Measurements from ENCODE around the gene IL4R. TPM values are rescaled to one million over a fixed set of nuclear protein-coding genes. Genes with fewer than 3 reads are reported as not detected.
A peak's percentile ranks its signal among the peaks of the same experiment; 100 is the strongest.

IL4R gene
- total RNA-seq, 4 donors from 2014 or later = 22.3 to 35.0 (median 25.1) TPM

DNA sequence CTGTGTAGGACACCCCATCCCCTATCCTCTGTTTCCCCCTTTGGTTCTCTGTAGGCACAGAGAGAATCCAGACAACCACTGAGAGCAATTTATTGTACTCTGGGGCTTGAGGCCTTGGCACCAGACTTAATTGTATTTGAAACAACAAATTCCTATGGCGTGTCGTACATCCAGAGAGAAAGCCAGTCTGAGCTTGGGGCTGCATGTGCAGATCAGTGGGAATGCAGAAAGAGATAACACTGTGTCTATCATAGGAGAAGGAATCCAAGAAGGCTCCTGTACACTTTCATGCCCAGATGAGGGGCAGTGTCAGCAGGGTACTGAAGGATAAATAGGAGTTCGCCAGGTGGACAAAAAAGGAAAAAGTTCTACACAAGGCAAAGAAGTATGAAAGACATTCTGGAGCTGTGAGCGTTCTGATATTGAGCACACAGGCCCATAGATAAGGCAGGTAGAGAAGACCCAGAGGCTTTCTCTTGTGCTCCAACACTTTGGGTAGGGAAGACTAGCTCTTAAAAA, 22.0 kb upstream of the IL4R start:
- no peak overlapping the region for H3K4me3 ChIP-seq (ENCODE audit: low read depth, poor library complexity, severe bottlenecking)
- peak in 1 of 2 donors; percentile 25 for DNase-seq (ENCODE audit: low spot score in 2 of 2)
- 85 to 88% methylated on average over 4 of the region's 4 CpGs for WGBS, 2 donors
- TF ChIP-seq, protein P1, sequence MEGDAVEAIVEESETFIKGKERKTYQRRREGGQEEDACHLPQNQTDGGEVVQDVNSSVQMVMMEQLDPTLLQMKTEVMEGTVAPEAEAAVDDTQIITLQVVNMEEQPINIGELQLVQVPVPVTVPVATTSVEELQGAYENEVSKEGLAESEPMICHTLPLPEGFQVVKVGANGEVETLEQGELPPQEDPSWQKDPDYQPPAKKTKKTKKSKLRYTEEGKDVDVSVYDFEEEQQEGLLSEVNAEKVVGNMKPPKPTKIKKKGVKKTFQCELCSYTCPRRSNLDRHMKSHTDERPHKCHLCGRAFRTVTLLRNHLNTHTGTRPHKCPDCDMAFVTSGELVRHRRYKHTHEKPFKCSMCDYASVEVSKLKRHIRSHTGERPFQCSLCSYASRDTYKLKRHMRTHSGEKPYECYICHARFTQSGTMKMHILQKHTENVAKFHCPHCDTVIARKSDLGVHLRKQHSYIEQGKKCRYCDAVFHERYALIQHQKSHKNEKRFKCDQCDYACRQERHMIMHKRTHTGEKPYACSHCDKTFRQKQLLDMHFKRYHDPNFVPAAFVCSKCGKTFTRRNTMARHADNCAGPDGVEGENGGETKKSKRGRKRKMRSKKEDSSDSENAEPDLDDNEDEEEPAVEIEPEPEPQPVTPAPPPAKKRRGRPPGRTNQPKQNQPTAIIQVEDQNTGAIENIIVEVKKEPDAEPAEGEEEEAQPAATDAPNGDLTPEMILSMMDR (IDR thresholded peaks at IDR 0.05) = no peak
- TF ChIP-seq POLR2A (IDR thresholded peaks at IDR 0.05) = no peak
- intact Hi-C loops (cut with DNase I; ENCODE audit: low total_unique reads) = no loop called here

DNA sequence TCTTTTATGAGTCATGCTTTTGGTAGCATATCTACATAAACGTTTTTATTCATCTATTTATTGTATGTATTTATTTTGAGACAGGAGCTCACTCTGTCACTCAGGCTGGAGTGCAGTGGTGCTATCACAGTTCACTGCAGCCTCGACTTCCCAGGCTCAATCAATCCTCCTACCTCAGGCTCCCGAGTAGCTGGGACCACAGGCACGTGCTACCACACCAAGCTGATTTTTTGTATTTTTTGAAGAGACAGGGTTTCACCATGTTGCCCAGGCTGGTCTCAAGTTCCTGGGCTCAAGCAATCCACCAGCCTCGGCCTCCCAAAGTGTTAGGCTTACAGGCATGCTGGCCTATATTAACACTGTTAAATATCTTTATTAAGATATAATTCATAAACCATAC, 20.4 kb upstream of the IL4R start:
- 63 to 71% methylated on average over 5 of the region's 5 CpGs for WGBS, 2 donors
- H3K4me3 ChIP-seq (ENCODE audit: low read depth, poor library complexity, severe bottlenecking) = no peak overlapping the region
- intact Hi-C loops (cut with DNase I; ENCODE audit: low total_unique reads) = no loop called here
- TF ChIP-seq, protein P1 (IDR thresholded peaks at IDR 0.05) = no peak
- TF ChIP-seq POLR2A (IDR thresholded peaks at IDR 0.05) = no peak
- peak in 1 of 2 donors; percentile 58 for DNase-seq (ENCODE audit: low spot score in 2 of 2)

DNA sequence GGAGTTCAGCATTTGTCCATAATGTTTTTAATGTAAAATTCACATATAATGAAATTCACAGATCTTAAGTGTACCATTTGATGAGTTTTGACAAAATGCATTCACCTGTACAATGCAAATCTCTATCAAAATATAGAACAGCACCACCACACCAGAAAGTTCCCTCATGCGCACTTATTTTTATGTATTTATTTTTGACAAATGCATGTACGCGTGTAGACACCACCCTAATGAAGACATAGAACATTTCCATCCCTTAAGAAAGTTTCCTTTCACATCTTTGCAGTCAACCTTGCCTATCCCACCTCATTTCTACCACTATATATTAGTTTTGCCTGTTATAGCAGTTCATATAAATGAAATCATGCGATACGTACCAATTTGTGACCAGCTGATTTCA, 15.6 kb upstream of the IL4R start:
- intact Hi-C loops (cut with DNase I; ENCODE audit: low total_unique reads) = no loop called here
- no peak overlapping the region for H3K4me3 ChIP-seq (ENCODE audit: low read depth, poor library complexity, severe bottlenecking)
- TF ChIP-seq, protein P1 (IDR thresholded peaks at IDR 0.05) = no peak
- TF ChIP-seq POLR2A (IDR thresholded peaks at IDR 0.05) = no peak
- no peak for DNase-seq (ENCODE audit: low spot score in 2 of 2)
- WGBS, 2 donors = 97 to 98% methylated on average over 5 of the region's 5 CpGs

DNA sequence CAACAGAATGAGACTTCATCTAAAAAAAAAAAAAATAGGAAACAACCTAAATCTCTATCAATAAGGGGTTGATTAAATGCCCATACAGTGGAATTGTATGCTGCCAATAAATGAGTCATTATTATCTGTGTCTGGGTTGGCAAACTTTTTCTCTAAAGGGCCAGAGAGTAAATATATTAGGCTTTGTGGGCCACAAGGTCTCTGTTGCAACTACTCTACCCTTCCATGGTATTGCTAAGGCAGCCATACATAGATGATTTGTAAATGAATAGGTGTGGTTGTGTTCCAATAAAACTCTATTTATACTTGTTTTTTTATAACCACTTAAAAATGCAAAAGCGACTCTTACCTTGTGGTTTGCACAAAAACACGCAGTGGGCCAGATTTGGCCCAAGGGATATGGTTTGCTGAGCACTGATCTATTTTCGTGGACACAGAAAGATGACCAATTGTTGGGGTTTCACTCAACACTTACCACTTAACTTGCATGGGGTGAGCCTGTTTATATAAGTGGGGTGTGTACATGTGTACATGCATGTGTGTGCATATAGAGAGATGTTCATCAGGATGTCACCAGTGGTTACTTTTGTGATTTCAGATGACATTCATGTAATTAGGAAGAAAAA, 12.4 kb upstream of the IL4R start:
- intact Hi-C loops (cut with DNase I; ENCODE audit: low total_unique reads) = no loop called here
- DNase-seq (ENCODE audit: low spot score in 2 of 2) = peak in 1 of 2 donors; percentile 32
- no peak overlapping the region for H3K4me3 ChIP-seq (ENCODE audit: low read depth, poor library complexity, severe bottlenecking)
- TF ChIP-seq, protein P1 (IDR thresholded peaks at IDR 0.05) = no peak
- no peak for TF ChIP-seq POLR2A (IDR thresholded peaks at IDR 0.05)
- WGBS, 2 donors = 88 to 90% methylated on average over 3 of the region's 3 CpGs

DNA sequence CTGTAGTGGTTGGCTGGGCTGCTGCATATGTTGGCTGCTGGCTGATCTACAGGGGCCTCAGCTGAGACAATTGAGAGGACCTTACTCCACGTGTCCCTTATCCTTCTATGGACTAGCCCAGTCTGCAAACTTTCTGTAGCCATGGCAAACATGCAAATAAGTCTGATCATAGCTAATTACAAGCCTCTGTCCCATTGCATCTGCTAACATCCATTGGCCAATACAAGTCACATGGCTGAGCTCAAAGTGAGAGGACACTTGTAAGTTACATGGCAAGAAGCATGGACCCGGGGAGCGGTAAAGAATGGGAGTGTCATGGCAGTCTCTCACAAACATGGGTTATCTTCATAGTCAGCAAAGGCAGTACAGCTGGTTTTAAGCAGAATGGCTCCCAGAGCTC, 11.6 kb upstream of the IL4R start:
- H3K4me3 ChIP-seq (ENCODE audit: low read depth, poor library complexity, severe bottlenecking) = no peak overlapping the region
- WGBS, 2 donors = 91 to 95% methylated on average over 3 of the region's 3 CpGs
- intact Hi-C loops (cut with DNase I; ENCODE audit: low total_unique reads) = no loop called here
- DNase-seq (ENCODE audit: low spot score in 2 of 2) = peak in 1 of 2 donors; percentile 31
- TF ChIP-seq POLR2A (IDR thresholded peaks at IDR 0.05) = no peak
- TF ChIP-seq, protein P1 (IDR thresholded peaks at IDR 0.05) = no peak
